ENCODE results near the gene LY6G6D. TPM values are rescaled to one million over a fixed set of nuclear protein-coding genes. Genes with fewer than 3 reads are reported as not detected.
A peak's percentile ranks its signal among the peaks of the same experiment; 100 is the strongest.

The LY6G6D gene
- total RNA-seq, 1 donor, result not detected

GRCh38 chr6:31676904-31677303 is 38.2 kb upstream of the LY6G6D start:
- TF ChIP-seq CTCF (IDR thresholded peaks at IDR 0.05; ENCODE audit: insufficient read depth, low read length), result no peak
- H3K4me3 ChIP-seq (ENCODE audit: low read depth, low read length), result no peak overlapping the region
- no peak for DNase-seq (ENCODE audit: low read depth)

GRCh38 chr6:31677955-31678354 is 37.2 kb upstream of the LY6G6D start:
- no peak for TF ChIP-seq CTCF (IDR thresholded peaks at IDR 0.05; ENCODE audit: insufficient read depth, low read length)
- no peak for DNase-seq (ENCODE audit: low read depth)
- no peak overlapping the region for H3K4me3 ChIP-seq (ENCODE audit: low read depth, low read length)

DNA sequence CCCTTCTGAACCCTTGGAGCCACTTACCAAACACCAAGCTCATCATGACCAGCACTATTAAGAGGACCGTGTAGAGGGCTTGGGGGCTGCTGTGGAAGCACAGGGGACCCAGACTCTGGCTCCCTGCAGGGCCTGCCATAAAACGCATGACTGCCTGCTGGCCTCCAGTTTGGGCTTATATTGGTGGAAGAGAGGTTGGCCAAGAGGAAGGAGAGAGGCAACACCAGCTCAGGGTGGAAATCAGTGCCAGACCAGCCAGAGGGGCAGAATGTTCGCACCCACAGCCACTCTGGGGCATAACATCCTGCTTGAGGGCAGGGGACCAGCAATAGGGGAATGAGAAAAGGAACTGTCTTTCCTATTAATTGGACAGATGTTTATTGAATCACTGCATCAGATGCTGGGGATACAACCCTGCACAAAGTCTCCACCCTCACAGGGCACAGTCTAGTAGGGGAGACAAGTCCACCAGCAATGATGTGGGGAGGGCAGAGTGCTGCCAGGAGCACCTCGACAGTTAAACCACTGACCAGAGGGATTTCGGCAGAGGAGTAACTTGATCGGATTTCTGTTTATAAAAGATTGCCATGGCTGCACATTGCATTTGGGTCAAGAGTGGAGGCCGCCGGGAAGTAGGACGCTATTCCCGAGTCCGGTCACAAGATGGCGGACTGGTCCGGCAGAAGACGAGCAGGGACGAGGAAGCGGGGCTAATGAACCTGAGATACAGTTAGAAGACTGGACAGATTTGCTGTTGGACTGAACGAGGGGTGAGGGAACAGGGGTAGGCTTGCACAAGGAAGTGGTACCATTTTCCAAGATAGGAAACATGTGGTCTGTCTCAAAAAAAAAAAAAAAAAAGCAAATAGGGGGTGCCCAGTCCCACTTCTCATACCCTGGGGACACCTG is 34.7 kb upstream of the LY6G6D start, which contains the start of gene LY6G5C:
TSS of gene LY6G5C (minus strand) at position 842 of the 909 bp plus-strand sequence. CDS start at position 148, 694 bp downstream.
- TF ChIP-seq CTCF (IDR thresholded peaks at IDR 0.05; ENCODE audit: insufficient read depth, low read length), result peak; percentile 85
- peak within 1 kb of the TSS; percentile 60 for H3K4me3 ChIP-seq (ENCODE audit: low read depth, low read length)
- peak; percentile 92 for DNase-seq (ENCODE audit: low read depth)

GRCh38 chr6:31681135-31681671 is 33.9 kb upstream of the LY6G6D start:
- TF ChIP-seq CTCF (IDR thresholded peaks at IDR 0.05; ENCODE audit: insufficient read depth, low read length), result peak; percentile 20
- H3K4me3 ChIP-seq (ENCODE audit: low read depth, low read length), result peak overlapping the region; percentile 60
- DNase-seq (ENCODE audit: low read depth), result peak; percentile 24

GRCh38 chr6:31683591-31683990 is 31.6 kb upstream of the LY6G6D start:
- DNase-seq (ENCODE audit: low read depth), result no peak
- TF ChIP-seq CTCF (IDR thresholded peaks at IDR 0.05; ENCODE audit: insufficient read depth, low read length), result no peak
- H3K4me3 ChIP-seq (ENCODE audit: low read depth, low read length), result no peak overlapping the region

- TF ChIP-seq CTCF (IDR thresholded peaks at IDR 0.05; ENCODE audit: insufficient read depth, low read length), result no peak
- no peak for DNase-seq (ENCODE audit: low read depth)
- no peak overlapping the region for H3K4me3 ChIP-seq (ENCODE audit: low read depth, low read length)
Observed at GRCh38 chr6:31686483-31686882, 28.7 kb upstream of the LY6G6D start.

Measured in fibroblast of the aortic adventitia (primary cell).